Activated T-helper 2 cell treated with anti-CD3 and anti-CD28 coated beads, Interferon-gamma antibody, Interleukin-2, Interleukin-4, amounts not matched to agents 10 μg/mL and 5 μg/mL and 100 μg/mL, durations not matched to agents 14 hours and 24 hours and 36 hours (primary cell): ENCODE data around the gene LBR. TPM values are rescaled to one million over a fixed set of nuclear protein-coding genes. Genes with fewer than 3 reads are reported as not detected.
"Not testable (repeated sequence)": the region's sequence is repeated elsewhere in the genome, so short reads cannot be mapped to it uniquely, and the experiment has no call there.

ENCODE experiments used
- DNase-seq: peaks from one replicate; pipeline ENCODE4 v3.0.0; 2021; ENCODE audit warnings: low spot score
- H3K27ac Mint-ChIP-seq: one replicate; pipeline ENCODE4 v1.8.0; 2021; ENCODE audit warnings: mixed read lengths
- H3K27me3 Mint-ChIP-seq: one replicate; pipeline ENCODE4 v1.8.0; 2021; ENCODE audit warnings: low read depth, mixed read lengths
- H3K36me3 Mint-ChIP-seq: one replicate; pipeline ENCODE4 v1.8.0; 2021; ENCODE audit warnings: low read depth, mixed read lengths
- H3K4me1 Mint-ChIP-seq: one replicate; pipeline ENCODE4 v1.8.0; 2021; ENCODE audit warnings: low read depth, mixed read lengths
- H3K4me3 Mint-ChIP-seq: one replicate; pipeline ENCODE4 v1.8.0; 2021; ENCODE audit warnings: low read depth, mild to moderate bottlenecking, moderate library complexity, mixed read lengths
- H3K9me3 Mint-ChIP-seq: one replicate; pipeline ENCODE4 v1.8.0; 2021; ENCODE audit warnings: mixed read lengths
- intact Hi-C: fragments of 100-400 bp; cut with micrococcal nuclease; formaldehyde crosslinking; loops from one replicate; pipeline ENCODE4 v1.15.1; 2023
- total RNA-seq: library from RNA; stranded (reverse); gene quantifications from 2 replicates; pipeline ENCODE4 v1.2.3, GENCODE V29; 2022

Gene LBR
- total RNA-seq, 1 donor from 2014 or later = 191 TPM

DNA sequence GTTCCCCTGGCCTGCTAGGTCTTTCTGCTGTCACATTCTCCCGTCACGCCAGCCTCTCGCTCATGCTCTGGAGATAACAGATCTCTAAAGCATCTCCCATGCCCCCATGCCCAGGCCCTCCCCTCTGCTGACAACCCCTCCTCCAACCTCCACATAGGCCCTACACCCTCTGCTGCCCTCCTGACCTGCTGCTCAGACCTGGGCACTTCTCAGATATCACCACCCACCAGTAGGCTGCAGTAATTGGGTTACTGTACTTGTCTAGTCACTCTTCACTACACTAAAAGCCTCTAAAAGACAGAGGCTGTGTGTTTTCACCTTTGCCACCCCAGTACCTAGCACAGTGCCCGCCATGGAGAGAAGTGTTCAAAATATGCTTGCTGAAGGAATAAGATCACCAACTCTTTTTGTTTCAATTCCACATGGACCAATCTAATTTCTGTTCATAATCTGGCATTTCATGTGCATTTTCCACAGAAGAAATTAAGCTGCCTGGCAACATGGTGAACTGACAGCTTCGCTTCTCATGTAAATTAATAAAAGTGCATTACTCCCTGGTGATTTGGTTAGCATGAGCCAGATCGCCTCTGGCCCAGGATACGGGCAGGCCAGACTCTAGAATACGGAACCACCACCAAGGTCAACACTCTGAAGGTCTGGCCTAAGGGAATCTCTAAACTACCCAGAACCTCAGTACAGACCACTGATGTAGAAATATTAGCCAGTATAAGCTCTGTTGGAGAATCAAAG, 20.7 kb downstream of the LBR start:
- H3K4me3 Mint-ChIP-seq = no peak overlapping the region
- H3K27me3 Mint-ChIP-seq = no peaks in the 10 kb centered on the region
- H3K4me1 Mint-ChIP-seq = peaks cover 6% of the 10 kb centered on the region
- H3K36me3 Mint-ChIP-seq = peaks cover 83% of the 10 kb centered on the region
- H3K27ac Mint-ChIP-seq = no peak overlapping the region
- DNase-seq = no peak
- intact Hi-C loops = no loop called here
- H3K9me3 Mint-ChIP-seq = no peaks in the 10 kb centered on the region

DNA sequence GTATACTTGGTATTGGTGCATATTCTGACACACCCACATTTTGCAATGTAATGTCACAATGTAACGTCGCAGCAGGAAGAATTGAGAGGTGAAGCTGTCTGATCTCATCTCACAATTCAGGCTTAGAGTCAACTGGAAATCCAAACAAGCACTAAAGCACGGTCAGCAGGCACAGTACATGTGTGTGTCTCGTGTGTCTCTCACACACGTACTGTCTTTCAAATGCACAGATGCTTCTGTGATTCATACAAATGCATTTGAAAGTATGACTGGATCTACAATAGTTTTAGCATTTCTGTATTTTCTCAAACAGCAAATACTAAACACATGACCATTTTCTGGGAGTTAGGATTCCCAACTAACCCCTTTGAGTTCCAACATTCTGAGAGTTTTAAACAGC, 26.9 kb downstream of the LBR start:
- Mint-ChIP-seq H3K27me3 (no peaks in the 10 kb centered on the region), H3K4me1 (peaks cover 3% of the 10 kb centered on the region), H3K36me3 (peaks cover 77% of the 10 kb centered on the region), H3K9me3 (no peaks in the 10 kb centered on the region), H3K4me3 (no peak overlapping the region), H3K27ac (no peak overlapping the region)
- intact Hi-C loops = no loop called here
- no peak for DNase-seq

DNA sequence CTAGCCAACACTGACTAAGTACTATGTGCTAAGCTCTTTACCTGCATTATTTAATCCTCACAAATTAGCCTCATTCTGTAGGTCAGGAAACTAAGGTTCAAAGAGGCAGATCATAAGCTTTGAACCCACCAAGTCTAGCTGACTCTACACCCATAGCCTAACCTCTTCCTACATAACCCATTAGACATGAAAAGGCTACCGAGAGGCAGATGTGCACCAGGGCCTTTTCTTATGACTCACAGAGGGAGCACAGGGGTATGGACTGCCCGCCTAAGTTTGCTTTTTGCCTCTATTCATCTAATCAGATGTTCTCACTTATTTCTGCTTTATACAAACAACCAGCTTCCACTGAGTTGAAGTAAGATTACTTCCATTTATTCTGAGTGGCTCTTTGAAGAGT, 31.5 kb downstream of the LBR start:
- Mint-ChIP-seq H3K27me3 (no peaks in the 10 kb centered on the region), H3K4me1 (peaks cover 1% of the 10 kb centered on the region), H3K4me3 (no peak overlapping the region), H3K36me3 (peaks cover 58% of the 10 kb centered on the region), H3K27ac (no peak overlapping the region), H3K9me3 (no peaks in the 10 kb centered on the region)
- intact Hi-C loops = no loop called here
- no peak for DNase-seq

DNA sequence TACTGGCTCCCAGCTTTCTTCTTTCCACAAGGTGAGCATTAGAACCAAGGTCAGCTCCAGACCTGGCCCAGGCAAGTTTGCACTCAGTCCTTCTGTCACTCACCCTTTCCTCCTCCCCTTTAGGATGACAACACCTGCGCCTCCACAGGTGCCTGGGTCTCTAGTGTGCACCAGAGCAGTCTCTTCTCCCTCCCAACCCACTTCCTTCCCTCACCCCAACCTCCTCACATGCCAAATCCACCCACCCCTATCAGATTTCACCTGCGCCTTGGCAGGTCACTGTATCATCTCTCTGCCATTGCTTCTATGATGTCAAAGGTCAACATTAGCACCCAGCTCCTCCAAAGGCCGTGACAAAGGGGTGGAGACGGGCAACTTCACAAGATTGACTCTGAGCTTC, 38.0 kb downstream of the LBR start:
- Mint-ChIP-seq H3K4me3 (no peak overlapping the region), H3K9me3 (no peaks in the 10 kb centered on the region), H3K27me3 (no peaks in the 10 kb centered on the region), H3K36me3 (peaks cover 6% of the 10 kb centered on the region), H3K4me1 (no peaks in the 10 kb centered on the region), H3K27ac (no peak overlapping the region)
- intact Hi-C loops = no loop called here
- no peak for DNase-seq

DNA sequence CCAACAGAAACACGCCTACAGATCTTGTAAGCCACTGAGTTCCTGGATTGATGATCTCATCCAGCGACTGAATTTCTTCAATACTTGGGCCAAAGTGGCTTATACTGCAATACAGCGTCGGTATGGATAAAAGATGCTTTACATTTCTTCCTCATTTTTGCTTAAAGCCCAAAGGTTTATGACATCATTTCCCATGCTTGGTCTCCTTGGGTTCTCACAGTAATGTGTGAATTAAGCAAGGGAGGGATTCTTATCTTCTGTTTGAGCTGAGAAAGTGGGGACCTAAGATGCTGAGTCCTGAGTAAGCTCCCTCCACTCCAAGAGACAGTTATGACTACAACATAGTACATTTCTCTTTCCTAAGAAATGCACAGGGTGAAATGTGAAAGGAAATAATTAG, 39.5 kb downstream of the LBR start:
- H3K36me3 Mint-ChIP-seq = no peaks in the 10 kb centered on the region
- H3K9me3 Mint-ChIP-seq = no peaks in the 10 kb centered on the region
- no peak overlapping the region for H3K4me3 Mint-ChIP-seq
- no peaks in the 10 kb centered on the region for H3K4me1 Mint-ChIP-seq
- no peak overlapping the region for H3K27ac Mint-ChIP-seq
- no peak for DNase-seq
- H3K27me3 Mint-ChIP-seq = no peaks in the 10 kb centered on the region
- intact Hi-C loops = no loop called here

DNA sequence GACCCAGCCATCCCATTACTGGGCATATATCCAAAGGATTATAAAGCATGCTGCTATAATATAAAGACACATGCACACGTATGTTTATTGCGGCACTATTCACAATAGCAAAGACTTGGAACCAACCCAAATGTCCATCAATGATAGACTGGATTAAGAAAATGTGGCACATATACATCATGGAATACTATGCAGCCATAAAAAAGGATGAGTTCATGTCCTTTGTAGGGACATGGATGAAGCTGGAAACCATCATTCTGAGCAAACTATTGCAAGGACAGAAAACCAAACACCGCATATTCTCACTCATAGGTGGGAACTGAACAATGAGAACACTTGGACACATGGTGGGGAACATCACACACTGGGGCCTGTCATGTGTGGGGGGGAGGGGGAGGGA, 41.0 kb downstream of the LBR start:
- H3K4me3 Mint-ChIP-seq, H3K4me1 Mint-ChIP-seq, H3K27me3 Mint-ChIP-seq, H3K9me3 Mint-ChIP-seq, H3K36me3 Mint-ChIP-seq, intact Hi-C loops, H3K27ac Mint-ChIP-seq, DNase-seq: not testable (repeated sequence)

DNA sequence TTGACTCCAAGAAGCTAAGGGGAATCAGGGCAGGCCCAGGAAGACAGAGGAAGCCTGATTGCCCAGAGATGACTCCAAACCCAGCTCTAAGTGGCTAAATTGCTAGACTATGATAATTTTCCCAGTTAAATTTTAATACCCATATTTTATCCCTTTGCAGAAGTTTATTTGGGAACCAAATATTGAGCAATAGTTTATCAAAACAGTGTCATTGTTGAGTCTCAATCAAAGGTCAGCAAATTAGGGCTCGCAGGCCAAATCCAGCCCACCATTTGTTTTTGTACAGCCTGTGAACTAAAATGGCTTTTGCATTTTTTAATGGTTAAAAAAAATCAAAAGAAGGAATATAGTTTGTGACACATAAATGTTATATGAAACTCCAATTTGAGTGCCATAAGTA, 47.1 kb downstream of the LBR start:
- Mint-ChIP-seq H3K36me3 (no peaks in the 10 kb centered on the region), H3K27me3 (no peaks in the 10 kb centered on the region), H3K27ac (no peak overlapping the region), H3K4me3 (no peak overlapping the region), H3K4me1 (peaks cover 4% of the 10 kb centered on the region), H3K9me3 (no peaks in the 10 kb centered on the region)
- no peak for DNase-seq
- intact Hi-C loops = no loop called here

DNA sequence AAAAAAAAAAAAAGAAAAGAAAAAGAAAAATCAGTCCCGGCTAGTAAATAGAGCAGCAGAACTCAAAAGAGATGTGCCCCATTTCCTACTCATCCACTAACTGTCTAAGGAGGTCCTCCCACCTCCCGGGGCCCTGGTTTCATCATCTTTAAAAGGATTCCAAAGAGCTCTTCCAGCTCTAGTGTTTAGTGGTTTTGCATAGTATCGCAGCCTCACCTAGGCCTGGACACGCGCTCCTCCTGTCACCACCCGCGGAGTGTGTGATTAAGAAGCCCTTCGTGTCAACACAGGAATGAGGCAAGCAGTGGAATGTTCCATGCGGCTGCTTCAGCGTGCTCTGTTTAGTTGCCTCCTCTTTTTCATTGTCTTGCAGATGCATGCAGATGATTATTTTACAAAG, 49.0 kb downstream of the LBR start:
- Mint-ChIP-seq H3K27me3 (no peaks in the 10 kb centered on the region), H3K4me3 (no peak overlapping the region), H3K9me3 (no peaks in the 10 kb centered on the region), H3K4me1 (peaks cover 4% of the 10 kb centered on the region), H3K36me3 (no peaks in the 10 kb centered on the region), H3K27ac (no peak overlapping the region)
- intact Hi-C loops = no loop called here
- DNase-seq = no peak

DNA sequence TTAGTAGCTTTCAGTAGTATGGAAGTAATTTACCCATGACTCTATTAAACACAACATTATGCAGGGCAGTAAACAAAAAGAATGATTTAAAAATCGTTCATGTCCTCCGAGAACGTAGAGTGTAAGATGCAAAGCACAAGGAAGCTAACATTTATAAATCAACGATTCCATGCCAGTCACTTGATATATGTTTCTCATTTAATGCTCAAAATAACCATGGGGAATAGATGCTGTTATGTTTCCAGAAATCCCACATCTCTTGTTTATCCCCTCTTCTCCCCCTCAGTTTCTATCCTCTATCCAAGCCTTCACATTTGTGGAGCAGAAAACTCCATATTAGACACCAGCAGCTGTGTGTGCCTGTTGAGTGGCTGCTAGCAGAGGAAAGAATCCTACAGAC, 52.8 kb downstream of the LBR start:
- H3K9me3 Mint-ChIP-seq = no peaks in the 10 kb centered on the region
- H3K4me3 Mint-ChIP-seq = no peak overlapping the region
- DNase-seq = no peak
- no peaks in the 10 kb centered on the region for H3K36me3 Mint-ChIP-seq
- no peak overlapping the region for H3K27ac Mint-ChIP-seq
- intact Hi-C loops = no loop called here
- H3K4me1 Mint-ChIP-seq = peaks cover 2% of the 10 kb centered on the region
- peaks cover 2% of the 10 kb centered on the region for H3K27me3 Mint-ChIP-seq

DNA sequence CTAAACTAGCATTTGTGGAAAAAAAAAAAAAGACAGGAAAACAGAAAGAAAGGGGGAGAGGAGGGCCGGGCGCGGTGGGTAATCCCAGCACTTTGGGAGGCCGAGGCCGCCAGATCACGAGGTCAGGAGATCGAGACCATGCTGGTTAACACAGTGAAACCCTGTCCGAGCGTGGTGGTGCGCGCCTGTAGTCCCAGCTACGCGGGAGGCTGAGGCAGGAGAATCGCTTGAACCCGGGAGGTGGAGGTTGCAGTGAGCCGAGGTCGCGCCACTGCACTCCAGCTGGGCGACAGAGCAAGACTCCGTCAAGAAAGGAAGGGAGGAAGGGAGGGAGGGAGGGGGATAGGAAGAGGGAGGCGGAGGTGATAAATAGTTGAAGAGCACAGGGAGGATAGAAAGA, 54.7 kb downstream of the LBR start:
- Mint-ChIP-seq H3K27ac (no peak overlapping the region), H3K4me3 (no peak overlapping the region), H3K27me3 (peaks cover 2% of the 10 kb centered on the region), H3K36me3 (no peaks in the 10 kb centered on the region), H3K4me1 (no peaks in the 10 kb centered on the region), H3K9me3 (no peaks in the 10 kb centered on the region)
- intact Hi-C loops = no loop called here
- no peak for DNase-seq

DNA sequence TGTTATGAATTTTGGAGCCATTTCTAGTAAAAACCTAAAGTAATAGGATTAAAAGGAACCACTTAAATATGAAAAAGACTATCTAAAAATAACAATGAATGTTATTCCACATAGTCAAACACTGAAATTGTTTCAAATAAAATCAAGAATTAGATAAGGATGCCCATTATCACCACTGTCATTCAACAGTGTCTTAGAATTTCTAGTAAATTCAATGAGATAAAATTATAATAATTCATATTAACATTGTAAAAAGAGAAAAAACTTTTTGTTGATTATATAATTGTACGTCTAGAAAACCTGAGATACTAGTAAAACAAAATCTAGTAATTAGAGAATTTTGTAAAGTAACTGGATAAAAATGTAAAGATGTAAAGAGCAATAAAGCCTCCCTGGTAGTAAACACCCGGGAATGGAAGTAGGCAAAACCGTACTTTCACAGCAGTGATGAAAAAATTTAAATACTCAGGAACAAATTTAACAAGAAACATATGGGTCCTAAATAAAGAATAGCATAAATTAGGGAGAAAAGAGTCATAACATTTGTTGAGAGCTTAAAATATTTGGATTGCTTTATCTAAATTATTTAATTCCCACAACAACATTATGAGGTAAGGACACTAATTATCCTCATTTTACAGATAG, 56.4 kb downstream of the LBR start:
- Mint-ChIP-seq H3K4me3 (no peak overlapping the region), H3K4me1 (no peaks in the 10 kb centered on the region), H3K36me3 (no peaks in the 10 kb centered on the region), H3K9me3 (no peaks in the 10 kb centered on the region), H3K27ac (no peak overlapping the region), H3K27me3 (peaks cover 9% of the 10 kb centered on the region)
- DNase-seq = no peak
- intact Hi-C loops = no loop called here

DNA sequence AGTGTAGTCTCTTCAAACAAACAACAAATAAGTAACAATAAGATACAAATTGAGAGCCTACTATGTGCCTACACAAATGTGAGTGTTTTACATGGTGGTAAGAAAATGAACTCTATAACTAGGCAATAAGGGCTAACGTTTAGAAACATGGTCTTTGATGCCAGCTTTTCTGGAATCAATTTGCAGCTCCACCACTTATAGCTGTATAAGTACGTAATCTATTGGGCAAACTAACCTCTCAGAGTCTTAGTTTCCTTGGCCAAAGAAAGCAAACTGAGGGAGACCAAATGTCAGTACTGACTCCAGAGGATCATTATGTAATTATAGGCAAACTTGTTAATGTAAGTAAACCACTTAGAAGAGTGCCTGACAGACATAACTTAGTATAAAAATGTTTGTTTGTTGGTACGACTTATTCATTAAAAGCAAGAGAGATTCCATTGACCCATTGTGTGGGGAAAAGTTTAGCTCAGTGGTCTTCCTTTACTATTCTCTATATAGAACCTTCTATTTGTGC, 59.7 kb downstream of the LBR start:
- Mint-ChIP-seq H3K4me3 (no peak overlapping the region), H3K36me3 (no peaks in the 10 kb centered on the region), H3K9me3 (no peaks in the 10 kb centered on the region), H3K27ac (no peak overlapping the region), H3K27me3 (peaks cover 14% of the 10 kb centered on the region), H3K4me1 (no peaks in the 10 kb centered on the region)
- intact Hi-C loops = no loop called here
- no peak for DNase-seq

DNA sequence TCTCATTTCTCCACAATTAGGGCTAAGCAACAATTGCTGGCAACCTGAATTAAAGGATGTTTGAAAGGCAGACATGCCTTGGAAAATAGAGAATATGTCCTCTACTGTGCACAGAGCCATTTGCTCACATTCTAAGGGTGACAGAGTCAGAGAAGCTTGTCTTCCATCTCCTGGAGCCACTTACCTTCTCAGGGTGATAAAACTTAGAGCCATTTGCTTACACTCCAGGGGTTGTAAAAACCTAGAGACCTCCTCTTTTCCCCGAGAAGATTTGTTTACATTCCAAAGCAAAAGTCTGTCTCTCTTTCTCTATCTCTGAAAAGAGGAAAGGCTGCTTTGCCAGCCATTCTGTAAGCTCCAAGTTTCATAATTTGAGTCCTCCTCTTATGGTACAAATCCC, 61.3 kb downstream of the LBR start:
- Mint-ChIP-seq H3K4me1 (no peaks in the 10 kb centered on the region), H3K9me3 (no peaks in the 10 kb centered on the region), H3K4me3 (no peak overlapping the region), H3K27me3 (peaks cover 12% of the 10 kb centered on the region), H3K27ac (no peak overlapping the region), H3K36me3 (no peaks in the 10 kb centered on the region)
- DNase-seq = no peak
- intact Hi-C loops = no loop called here
